Activated B cell treated with CpG ODN at 0.5 μM for 24 hours (primary cell): ENCODE measurements around the gene ORM1. TPM values are rescaled to one million over a fixed set of nuclear protein-coding genes. Genes with fewer than 3 reads are reported as not detected.
"Not testable (repeated sequence)": the region's sequence is repeated elsewhere in the genome, so short reads cannot be mapped to it uniquely, and the experiment has no call there.

ENCODE experiments used
- ATAC-seq: fragments of 200-7000 bp; cut with Tn5 transposase; one replicate; pipeline ENCODE4 v1.10.0; 2021; ENCODE audit warnings: low read depth, mild to moderate bottlenecking, moderate library complexity
- CTCF ChIA-PET: fragments of 350-600 bp; sonication (Branson Sonifier 250); formaldehyde crosslinking; loops from one replicate; lab custom pipeline; 2021; ENCODE audit warnings: antibody characterized with exemption; lab: Charles Lee
- POLR2A ChIA-PET: fragments of 350-600 bp; sonication (Branson Sonifier 250); formaldehyde crosslinking; loops from one replicate; lab custom pipeline; 2021; ENCODE audit warnings: antibody characterized with exemption; lab: Charles Lee
- DNase-seq: peaks from one replicate; pipeline ENCODE4 v3.0.0; 2022
- H3K27ac Mint-ChIP-seq: one replicate; pipeline ENCODE4 v1.8.0; 2020; ENCODE audit warnings: mixed read lengths
- H3K27me3 Mint-ChIP-seq: one replicate; pipeline ENCODE4 v1.8.0; 2021; ENCODE audit warnings: mixed read lengths
- H3K36me3 Mint-ChIP-seq: one replicate; pipeline ENCODE4 v1.8.0; 2021; ENCODE audit warnings: low read depth, mixed read lengths
- H3K4me1 Mint-ChIP-seq: one replicate; pipeline ENCODE4 v1.8.0; 2021; ENCODE audit warnings: mixed read lengths
- H3K4me3 Mint-ChIP-seq: one replicate; pipeline ENCODE4 v1.8.0; 2020; ENCODE audit warnings: mild to moderate bottlenecking, mixed read lengths
- H3K9me3 Mint-ChIP-seq: one replicate; pipeline ENCODE4 v1.8.0; 2020; ENCODE audit warnings: mixed read lengths
- intact Hi-C: fragments of 100-400 bp; cut with micrococcal nuclease; formaldehyde crosslinking; loops from one replicate; pipeline ENCODE4 v1.15.1; 2024
- total RNA-seq: library from RNA; stranded (reverse); gene quantifications from 2 replicates; pipeline ENCODE4 v1.2.3, GENCODE V29; 2022
- TF ChIP-seq, protein P1 (sequence below): fragments of 200-600 bp; IDR thresholded peaks from one replicate; pipeline ENCODE4 v1.8.0; 2022; ENCODE audit warnings: antibody characterized with exemption, mild to moderate bottlenecking

ORM1 gene
- total RNA-seq, 1 donor from 2014 or later: not detected

DNA sequence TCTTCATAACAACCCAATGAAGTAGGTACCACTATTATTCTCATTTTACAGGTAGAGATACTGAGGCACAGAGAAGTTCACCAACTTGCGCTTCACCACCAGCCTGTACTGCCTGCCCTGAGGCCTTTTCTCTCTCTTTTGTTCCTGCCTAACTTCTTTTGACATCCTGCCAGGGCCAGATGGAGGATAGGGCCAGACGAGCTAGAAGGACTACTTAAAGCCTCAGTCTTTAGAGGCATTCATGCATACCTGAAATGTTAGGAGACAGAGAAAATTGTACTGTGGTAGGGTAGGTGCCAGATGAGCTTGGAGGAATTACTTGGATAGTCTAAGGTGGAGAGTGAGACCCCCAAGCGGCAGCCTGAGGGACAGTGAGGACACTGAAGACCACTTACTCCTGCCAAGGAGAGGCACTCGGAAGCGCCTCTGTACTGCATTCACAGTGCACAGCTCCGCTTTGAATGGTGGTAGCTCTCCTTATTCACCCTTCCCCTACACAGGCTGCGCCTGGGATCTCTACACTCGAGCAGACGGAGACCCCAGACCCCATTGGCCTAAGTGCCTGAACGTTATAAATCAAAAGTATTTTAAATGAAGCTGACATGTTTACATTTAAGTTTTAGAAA lies 6.2 kb upstream of the ORM1 start:
- no peak for ATAC-seq
- no peak for DNase-seq
- H3K36me3 Mint-ChIP-seq: no peaks in the 10 kb centered on the region
- intact Hi-C loops: no loop called here
- no peaks in the 10 kb centered on the region for H3K9me3 Mint-ChIP-seq
- TF ChIP-seq, protein P1, sequence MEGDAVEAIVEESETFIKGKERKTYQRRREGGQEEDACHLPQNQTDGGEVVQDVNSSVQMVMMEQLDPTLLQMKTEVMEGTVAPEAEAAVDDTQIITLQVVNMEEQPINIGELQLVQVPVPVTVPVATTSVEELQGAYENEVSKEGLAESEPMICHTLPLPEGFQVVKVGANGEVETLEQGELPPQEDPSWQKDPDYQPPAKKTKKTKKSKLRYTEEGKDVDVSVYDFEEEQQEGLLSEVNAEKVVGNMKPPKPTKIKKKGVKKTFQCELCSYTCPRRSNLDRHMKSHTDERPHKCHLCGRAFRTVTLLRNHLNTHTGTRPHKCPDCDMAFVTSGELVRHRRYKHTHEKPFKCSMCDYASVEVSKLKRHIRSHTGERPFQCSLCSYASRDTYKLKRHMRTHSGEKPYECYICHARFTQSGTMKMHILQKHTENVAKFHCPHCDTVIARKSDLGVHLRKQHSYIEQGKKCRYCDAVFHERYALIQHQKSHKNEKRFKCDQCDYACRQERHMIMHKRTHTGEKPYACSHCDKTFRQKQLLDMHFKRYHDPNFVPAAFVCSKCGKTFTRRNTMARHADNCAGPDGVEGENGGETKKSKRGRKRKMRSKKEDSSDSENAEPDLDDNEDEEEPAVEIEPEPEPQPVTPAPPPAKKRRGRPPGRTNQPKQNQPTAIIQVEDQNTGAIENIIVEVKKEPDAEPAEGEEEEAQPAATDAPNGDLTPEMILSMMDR: no peak
- no peaks in the 10 kb centered on the region for H3K4me1 Mint-ChIP-seq
- H3K27ac Mint-ChIP-seq: no peak overlapping the region
- CTCF ChIA-PET: no interaction called here
- POLR2A ChIA-PET: no interaction called here
- peaks cover 6% of the 10 kb centered on the region for H3K27me3 Mint-ChIP-seq
- H3K4me3 Mint-ChIP-seq: no peak overlapping the region

DNA sequence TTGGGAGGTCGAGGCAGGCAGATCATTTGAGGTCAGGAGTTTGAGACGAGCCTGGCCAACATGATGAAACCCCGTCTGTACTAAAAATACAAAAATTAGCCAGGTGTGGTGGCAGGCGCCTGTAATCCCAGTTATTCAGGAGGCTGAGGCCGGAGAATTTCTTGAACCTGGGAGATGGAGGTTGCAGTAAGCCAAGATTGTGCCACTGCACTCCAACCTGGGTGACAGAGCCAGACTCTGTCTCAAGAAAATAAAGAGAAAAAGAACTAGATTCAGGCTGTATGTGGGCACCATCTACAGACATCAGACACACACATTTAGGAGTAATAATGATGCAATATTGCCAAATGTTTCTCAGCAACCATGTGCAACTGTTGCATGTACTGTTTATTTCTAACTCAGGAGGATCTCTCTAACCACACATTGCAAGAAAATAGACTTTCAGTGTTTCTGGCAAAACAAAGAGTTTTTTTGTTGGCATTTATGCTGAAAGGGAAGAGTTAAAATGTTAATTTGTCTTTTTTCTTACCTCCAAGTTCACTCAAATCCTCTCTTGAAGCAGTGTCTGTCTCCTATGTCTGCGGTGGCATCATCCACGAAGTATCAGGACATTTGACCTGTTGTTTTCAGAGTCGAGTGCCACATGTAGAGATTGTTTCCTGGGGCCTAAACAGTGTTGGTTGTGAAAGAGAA lies 5.1 kb upstream of the ORM1 start:
- H3K4me3 Mint-ChIP-seq: no peak overlapping the region
- CTCF ChIA-PET: no interaction called here
- H3K9me3 Mint-ChIP-seq: no peaks in the 10 kb centered on the region
- TF ChIP-seq, protein P1: no peak
- intact Hi-C loops: no loop called here
- no peak for DNase-seq
- H3K36me3 Mint-ChIP-seq: no peaks in the 10 kb centered on the region
- H3K27me3 Mint-ChIP-seq: peaks cover 6% of the 10 kb centered on the region
- no peaks in the 10 kb centered on the region for H3K4me1 Mint-ChIP-seq
- no peak for ATAC-seq
- no peak overlapping the region for H3K27ac Mint-ChIP-seq
- POLR2A ChIA-PET: no interaction called here

DNA sequence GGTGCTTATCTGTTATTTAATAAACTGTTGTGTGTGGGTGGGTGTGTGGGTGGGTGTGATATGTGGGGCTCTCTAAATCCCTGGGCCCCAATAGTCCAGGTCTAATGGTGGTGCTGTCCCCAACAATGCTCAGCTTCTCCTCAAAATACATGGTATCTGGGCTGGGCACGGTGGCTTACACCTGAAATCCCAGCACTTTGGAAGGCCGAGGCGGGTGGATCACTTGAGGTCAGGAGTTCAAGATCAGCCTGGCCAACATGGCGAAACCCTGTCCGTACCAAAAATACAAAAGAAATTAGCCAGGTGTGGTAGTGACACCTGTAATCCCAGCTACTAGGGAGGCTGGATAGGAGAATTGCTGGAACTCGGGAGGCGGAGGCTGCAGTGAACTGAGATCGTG lies 4.5 kb upstream of the ORM1 start:
- Mint-ChIP-seq H3K27ac (no peak overlapping the region), H3K36me3 (no peaks in the 10 kb centered on the region), H3K27me3 (peaks cover 6% of the 10 kb centered on the region), H3K9me3 (no peaks in the 10 kb centered on the region), H3K4me3 (no peak overlapping the region), H3K4me1 (no peaks in the 10 kb centered on the region)
- ATAC-seq: no peak
- TF ChIP-seq, protein P1: no peak
- intact Hi-C loops: no loop called here
- POLR2A ChIA-PET: no interaction called here
- CTCF ChIA-PET: no interaction called here
- DNase-seq: no peak

DNA sequence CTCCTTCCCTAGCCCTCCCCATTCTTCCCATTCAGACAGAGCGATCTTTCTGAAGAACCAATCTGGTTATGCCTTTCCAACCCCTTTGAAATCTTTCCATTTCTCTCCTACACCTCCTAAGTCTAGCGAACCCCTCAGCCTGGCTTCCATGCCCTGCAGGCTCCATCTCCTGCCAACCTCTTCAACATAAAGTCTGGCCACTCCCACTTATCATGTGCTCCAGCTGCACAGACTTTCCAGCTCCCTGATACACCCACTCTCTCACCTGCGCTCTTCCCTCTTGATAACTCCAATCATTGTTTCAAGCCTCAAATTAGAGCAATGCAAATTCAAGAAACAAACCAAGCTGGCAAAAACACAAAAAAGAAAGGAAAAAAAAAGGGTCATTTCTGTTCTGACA lies 3.8 kb upstream of the ORM1 start:
- CTCF ChIA-PET: no interaction called here
- TF ChIP-seq, protein P1: no peak
- Mint-ChIP-seq H3K36me3 (no peaks in the 10 kb centered on the region), H3K9me3 (no peaks in the 10 kb centered on the region), H3K27ac (no peak overlapping the region), H3K27me3 (peaks cover 6% of the 10 kb centered on the region), H3K4me3 (no peak overlapping the region), H3K4me1 (no peaks in the 10 kb centered on the region)
- POLR2A ChIA-PET: no interaction called here
- ATAC-seq (no peak), DNase-seq (no peak)
- intact Hi-C loops: no loop called here

DNA sequence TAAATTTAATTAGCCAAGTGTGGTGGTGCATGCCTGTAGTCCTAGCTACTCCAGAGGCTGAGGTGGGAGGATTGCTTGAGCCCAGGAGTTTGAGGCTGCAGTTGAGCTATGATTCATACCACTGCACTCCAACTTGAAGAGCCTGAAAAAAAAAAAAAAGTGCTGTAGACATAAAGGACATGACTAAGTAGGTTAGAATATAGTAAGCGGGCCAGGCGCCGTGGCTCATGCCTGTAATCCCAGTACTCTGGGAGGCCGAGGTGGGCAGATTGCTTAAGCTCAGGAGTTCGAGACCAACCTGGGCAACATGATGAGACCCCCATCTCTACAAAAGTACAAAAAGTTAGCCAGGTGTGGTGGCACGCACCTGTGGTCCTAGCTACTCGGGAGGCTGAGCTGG lies 2.2 kb upstream of the ORM1 start:
- not testable (repeated sequence) for H3K36me3 Mint-ChIP-seq, ATAC-seq

More for the DNA sequence above, 2.2 kb upstream of the ORM1 start:
- intact Hi-C loops, H3K9me3 Mint-ChIP-seq, H3K4me3 Mint-ChIP-seq, CTCF ChIA-PET, POLR2A ChIA-PET, H3K27me3 Mint-ChIP-seq, H3K4me1 Mint-ChIP-seq, H3K27ac Mint-ChIP-seq, DNase-seq: not testable (repeated sequence)
